B cell (primary cell): ENCODE data around the gene RNF217. TPM values are rescaled to one million over a fixed set of nuclear protein-coding genes. Genes with fewer than 3 reads are reported as not detected.

Source experiments
- ATAC-seq: fragments of 200-7000 bp; cut with Tn5 transposase; one replicate; pipeline ENCODE4 v1.10.0; 2021; ENCODE audit warnings: low read depth, mild to moderate bottlenecking, moderate number of reproducible peaks, moderate library complexity
- CTCF ChIA-PET: fragments of 350-600 bp; sonication (Branson Sonifier 250); formaldehyde crosslinking; loops from one replicate; lab custom pipeline; 2021; ENCODE audit warnings: antibody characterized with exemption, inconsistent platforms; lab: Charles Lee
- POLR2A ChIA-PET: fragments of 350-600 bp; sonication (Branson Sonifier 250); formaldehyde crosslinking; loops from one replicate; lab custom pipeline; 2021; ENCODE audit warnings: antibody characterized with exemption; lab: Charles Lee
- DNase-seq: peaks from one replicate; pipeline ENCODE4 v3.0.0; 2013
- H2AFZ ChIP-seq: 2 replicates; pipeline ENCODE4 v1.6.1; 2012; ENCODE audit warnings: mild to moderate bottlenecking, low read depth, low read length; ENCODE audit not compliant: insufficient read depth, poor library complexity, severe bottlenecking
- H3K27ac ChIP-seq, 2 donors: 1 replicate in 1 of 2; 2 replicates in 1 of 2; pipeline ENCODE4 v1.5.1; 2012 to 2013; ENCODE audit warnings: low read length in 2 of 2, mild to moderate bottlenecking in 2 of 2, moderate library complexity in 1 of 2
- H3K27me3 ChIP-seq, 4 experiments: fragments of 200-600 bp in 1 of 4; sonication (generic) in 1 of 4; replicated peaks in 1 of 4; 1 replicate in 2 of 4; 2 replicates in 2 of 4; pipeline versions ENCODE4 v1.6.1 to v1.7.0; 2013 to 2016; ENCODE audit warnings: low read length in 3 of 4, mild to moderate bottlenecking in 2 of 4, mixed read lengths in 1 of 4, moderate library complexity in 1 of 4; ENCODE audit not compliant: insufficient read depth in 4 of 4, control insufficient read depth in 3 of 4; ENCODE audit errors: control extremely low read depth in 1 of 4
- H3K36me3 ChIP-seq, 2 experiments: replicated peaks in 1 of 2; 1 replicate in 1 of 2; 2 replicates in 1 of 2; pipeline versions ENCODE4 v1.6.1 to v1.7.1; 2013; ENCODE audit warnings: low read length in 1 of 2; ENCODE audit not compliant: insufficient read depth in 2 of 2, control insufficient read depth in 1 of 2; ENCODE audit errors: control extremely low read depth in 1 of 2, extremely low read depth in 1 of 2
- H3K4me1 ChIP-seq, 2 donors: fragments of 200-600 bp in 1 of 2; sonication (generic) in 1 of 2; 1 replicate in 1 of 2; 2 replicates in 1 of 2; pipeline versions ENCODE4 v1.5.1 to v1.6.1; 2013 to 2017; ENCODE audit warnings: low read length in 2 of 2; ENCODE audit not compliant: control insufficient read depth in 2 of 2, insufficient read depth in 2 of 2
- H3K4me2 ChIP-seq: replicated peaks from 2 replicates; pipeline ENCODE3; 2012; ENCODE audit warnings: mild to moderate bottlenecking, low read depth, low read length; ENCODE audit not compliant: poor library complexity, severe bottlenecking
- H3K4me3 ChIP-seq, 5 experiments: fragments of 200-600 bp in 1 of 5; sonication (generic) in 1 of 5; 1 replicate in 3 of 5; 2 replicates in 2 of 5; pipeline versions ENCODE4 v1.5.1 to v1.7.0; 2011 to 2016; ENCODE audit warnings: low read length in 4 of 5, mild to moderate bottlenecking in 4 of 5, low read depth in 2 of 5, control low read depth in 1 of 5, moderate library complexity in 1 of 5; ENCODE audit not compliant: insufficient read depth in 1 of 5; ENCODE audit errors: control extremely low read depth in 1 of 5, extremely low read depth in 1 of 5
- H3K79me2 ChIP-seq: fragments of 200-600 bp; sonication (generic); one replicate; pipeline ENCODE4 v1.6.0; 2016; ENCODE audit warnings: low read length; ENCODE audit not compliant: control insufficient read depth, insufficient read depth
- H3K9ac ChIP-seq: fragments of 200-600 bp; sonication (generic); 2 replicates; pipeline ENCODE4 v1.6.1; 2017; ENCODE audit warnings: mild to moderate bottlenecking, low read length, moderate library complexity
- H3K9me3 ChIP-seq, 3 donors: one replicate each; pipeline versions ENCODE4 v1.6.1 to v1.7.1; 2013; ENCODE audit warnings: low read length in 2 of 3; ENCODE audit not compliant: control insufficient read depth in 2 of 3, insufficient read depth in 1 of 3; ENCODE audit errors: control extremely low read depth in 1 of 3
- H4K20me1 ChIP-seq: 2 replicates; pipeline ENCODE4 v1.6.0; 2012; ENCODE audit warnings: mild to moderate bottlenecking, low read length; ENCODE audit not compliant: insufficient read depth, control insufficient read depth, poor library complexity, severe bottlenecking
- H3K27ac Mint-ChIP-seq: one replicate; pipeline ENCODE4 v1.8.0; 2021; ENCODE audit warnings: mixed read lengths
- H3K27me3 Mint-ChIP-seq: one replicate; pipeline ENCODE4 v1.8.0; 2021; ENCODE audit warnings: mixed read lengths
- H3K4me1 Mint-ChIP-seq: one replicate; pipeline ENCODE4 v1.8.0; 2021; ENCODE audit warnings: mixed read lengths
- H3K4me3 Mint-ChIP-seq: one replicate; pipeline ENCODE4 v1.8.0; 2021; ENCODE audit warnings: mixed read lengths
- H3K9me3 Mint-ChIP-seq: one replicate; pipeline ENCODE4 v1.8.0; 2022; ENCODE audit warnings: mixed read lengths; ENCODE audit not compliant: insufficient read depth
- EZH2 ChIP-seq: IDR thresholded peaks from 2 replicates; pipeline ENCODE4 v1.6.1; 2012; ENCODE audit warnings: borderline replicate concordance, low read depth, mild to moderate bottlenecking, moderate library complexity, low read length; ENCODE audit not compliant: insufficient read depth, poor library complexity, severe bottlenecking
- WGBS: methylation state at CpG from one replicate; pipeline ENCODE4 v1.1.5; 2013; ENCODE audit warnings: missing lambda C conversion rate; ENCODE audit not compliant: insufficient coverage; 5-methylcytosine and 5-hydroxymethylcytosine counted together
- intact Hi-C: fragments of 100-400 bp; cut with micrococcal nuclease; formaldehyde crosslinking; loops from one replicate; pipeline ENCODE4 v1.10.0; 2022
- polyA plus RNA-seq: library from polyadenylated mRNA; depleted of rRNA; stranded (reverse); fragments of >200 nt; gene quantifications from 2 replicates; pipeline ENCODE4 v1.2.3, GENCODE V29; 2012
- total RNA-seq, 2 donors: library from RNA; stranded (reverse); fragments of 120-200 nt in 1 of 2; gene quantifications; 1 replicate in 1 of 2; 2 replicates in 1 of 2; pipeline versions ENCODE4 v1.2.3 to v1.2.4, GENCODE V29; 2013 to 2022
- TF ChIP-seq, protein P1 (sequence below): fragments of 200-600 bp; IDR thresholded peaks from one replicate; pipeline ENCODE4 v1.8.0; 2022; ENCODE audit warnings: antibody characterized with exemption, mild to moderate bottlenecking

Gene RNF217
- total and polyA plus RNA-seq, 2 donors (not counting 1 experiment from before 2014, with no cell fraction given) = 0.03 TPM; not detected in 1

DNA sequence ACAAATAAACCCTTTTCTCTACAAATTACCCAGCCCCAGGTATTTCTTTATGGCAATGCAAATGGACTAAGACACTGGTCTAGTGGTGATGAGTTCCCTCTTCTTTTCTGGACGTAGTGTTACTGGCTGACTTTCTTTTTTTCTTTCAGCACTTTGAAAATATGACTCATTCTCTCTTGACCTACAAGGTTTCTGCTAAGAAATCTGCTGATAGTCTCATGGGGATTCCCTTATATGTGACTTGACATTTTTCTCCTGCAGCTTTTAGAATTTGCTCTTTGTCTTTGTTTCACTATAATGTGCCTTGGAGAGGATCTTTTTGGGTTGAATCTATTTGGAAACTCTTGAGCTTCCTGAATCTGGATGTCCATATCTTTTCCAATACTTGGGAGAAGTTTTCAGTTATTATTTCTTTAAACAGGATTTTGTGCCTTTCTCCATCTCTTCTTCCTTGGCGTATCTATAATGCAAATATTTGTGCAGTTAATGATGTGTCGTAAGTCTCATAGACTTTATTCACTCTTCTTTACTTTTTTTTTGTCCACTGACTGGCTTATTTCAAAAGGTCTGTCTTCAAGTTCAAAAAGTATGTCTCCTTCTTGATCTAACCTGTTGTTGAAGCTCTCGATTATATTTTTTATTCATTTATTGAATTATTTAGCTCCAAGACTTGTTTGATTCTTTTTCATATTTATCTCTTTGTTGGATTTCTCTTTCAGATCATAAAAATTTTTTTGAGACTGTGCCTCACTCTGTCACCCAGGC is 149.2 kb downstream of the RNF217 start:
- Mint-ChIP-seq H3K4me3 (no peak overlapping the region), H3K27me3 (no peaks in the 10 kb centered on the region), H3K9me3 (peaks cover 18% of the 10 kb centered on the region), H3K4me1 (no peaks in the 10 kb centered on the region), H3K27ac (no peak overlapping the region)
- no peak overlapping the region for H3K4me2 ChIP-seq
- no peaks in the 10 kb centered on the region for H3K27me3 ChIP-seq
- no peak for ATAC-seq
- ChIA-PET CTCF (no interaction called here), POLR2A (no interaction called here)
- WGBS = no CpG with 5 or more reads among the region's 4 CpGs
- H3K27ac ChIP-seq = no peak overlapping the region
- peaks cover 0 to 24% (median 14%) of the 10 kb centered on the region in 3 donors for H3K9me3 ChIP-seq
- no peaks in the 10 kb centered on the region for H4K20me1 ChIP-seq
- no peaks in the 10 kb centered on the region for H3K36me3 ChIP-seq
- TF ChIP-seq EZH2 = no peak
- TF ChIP-seq, protein P1, sequence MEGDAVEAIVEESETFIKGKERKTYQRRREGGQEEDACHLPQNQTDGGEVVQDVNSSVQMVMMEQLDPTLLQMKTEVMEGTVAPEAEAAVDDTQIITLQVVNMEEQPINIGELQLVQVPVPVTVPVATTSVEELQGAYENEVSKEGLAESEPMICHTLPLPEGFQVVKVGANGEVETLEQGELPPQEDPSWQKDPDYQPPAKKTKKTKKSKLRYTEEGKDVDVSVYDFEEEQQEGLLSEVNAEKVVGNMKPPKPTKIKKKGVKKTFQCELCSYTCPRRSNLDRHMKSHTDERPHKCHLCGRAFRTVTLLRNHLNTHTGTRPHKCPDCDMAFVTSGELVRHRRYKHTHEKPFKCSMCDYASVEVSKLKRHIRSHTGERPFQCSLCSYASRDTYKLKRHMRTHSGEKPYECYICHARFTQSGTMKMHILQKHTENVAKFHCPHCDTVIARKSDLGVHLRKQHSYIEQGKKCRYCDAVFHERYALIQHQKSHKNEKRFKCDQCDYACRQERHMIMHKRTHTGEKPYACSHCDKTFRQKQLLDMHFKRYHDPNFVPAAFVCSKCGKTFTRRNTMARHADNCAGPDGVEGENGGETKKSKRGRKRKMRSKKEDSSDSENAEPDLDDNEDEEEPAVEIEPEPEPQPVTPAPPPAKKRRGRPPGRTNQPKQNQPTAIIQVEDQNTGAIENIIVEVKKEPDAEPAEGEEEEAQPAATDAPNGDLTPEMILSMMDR = no peak
- no peaks in the 10 kb centered on the region for H3K4me1 ChIP-seq
- intact Hi-C loops = no loop called here
- H3K79me2 ChIP-seq = no peaks in the 10 kb centered on the region
- no peak overlapping the region for H3K4me3 ChIP-seq
- no peak overlapping the region for H2AFZ ChIP-seq
- no peak overlapping the region for H3K9ac ChIP-seq
- DNase-seq = no peak

DNA sequence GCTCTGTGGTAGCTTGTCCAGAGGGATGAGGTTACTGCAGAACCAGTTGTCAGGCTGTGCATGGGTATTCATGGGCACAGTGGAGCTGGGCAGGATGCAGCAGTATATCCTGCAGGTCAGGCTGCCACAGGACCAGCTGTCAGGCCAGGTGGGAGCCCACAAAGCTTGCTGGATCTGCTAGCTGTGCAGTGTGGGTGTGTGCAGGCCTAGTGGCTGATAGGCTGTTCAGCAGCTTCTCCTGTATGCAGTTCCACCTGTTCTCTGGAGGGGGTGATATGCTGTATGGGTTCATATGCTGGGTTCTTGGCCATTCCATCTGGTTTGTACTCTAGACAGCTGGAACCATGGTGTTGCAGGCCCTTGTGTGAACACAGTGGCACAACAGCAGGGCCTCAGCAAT is 150.7 kb downstream of the RNF217 start:
- DNase-seq = no peak
- Histone ChIP-seq H3K27ac (no peak overlapping the region), H4K20me1 (no peaks in the 10 kb centered on the region), H2AFZ (no peak overlapping the region), H3K36me3 (no peaks in the 10 kb centered on the region), H3K9me3 (peaks cover 0 to 24% (median 14%) of the 10 kb centered on the region in 3 donors), H3K9ac (no peak overlapping the region), H3K79me2 (no peaks in the 10 kb centered on the region), H3K27me3 (no peaks in the 10 kb centered on the region), H3K4me2 (no peak overlapping the region), H3K4me1 (no peaks in the 10 kb centered on the region), H3K4me3 (no peak overlapping the region)
- intact Hi-C loops = no loop called here
- ChIA-PET CTCF (interaction anchor here (0.6 kb wide), 1 partner anchor 1321 kb away, joined by 3 read pairs; no protein-coding TSS in a partner anchor), POLR2A (no interaction called here)
- H3K27ac Mint-ChIP-seq = no peak overlapping the region
- TF ChIP-seq, protein P1 = no peak
- no peak for TF ChIP-seq EZH2
- H3K27me3 Mint-ChIP-seq = peaks cover 3% of the 10 kb centered on the region
- H3K9me3 Mint-ChIP-seq = peaks cover 18% of the 10 kb centered on the region
- no peaks in the 10 kb centered on the region for H3K4me1 Mint-ChIP-seq
- ATAC-seq = no peak
- H3K4me3 Mint-ChIP-seq = no peak overlapping the region
